OCI-LY7 (cell line): ENCODE data around the gene SSNA1. TPM values are rescaled to one million over a fixed set of nuclear protein-coding genes. Genes with fewer than 3 reads are reported as not detected.

Source experiments
- BruUV-seq: library from RNA; stranded (reverse); fragments of 400-500 nt; replicated peaks from 2 replicates; lab custom pipeline; 2021; lab: Mats Ljungman, UMichigan
- CTCF ChIA-PET: fragments of 300-600 bp; sonication (Branson Sonifier 250); formaldehyde crosslinking; loops from one replicate; lab custom pipeline; 2022; ENCODE audit warnings: antibody characterized with exemption; ENCODE audit not compliant: unreplicated experiment; lab: Charles Lee
- POLR2A ChIA-PET: fragments of 300-600 bp; sonication (Branson Sonifier 250); formaldehyde crosslinking; loops from one replicate; lab custom pipeline; 2022; ENCODE audit warnings: antibody characterized with exemption; lab: Charles Lee
- DNase-seq: peaks from one replicate; pipeline ENCODE4 v3.0.0-alpha.2; 2015; ENCODE audit warnings: low spot score
- H2AFZ ChIP-seq: fragments of 200-600 bp; sonication (generic), shearing (Covaris generic); 2 replicates; pipeline ENCODE4 v1.6.1; 2014; ENCODE audit warnings: mild to moderate bottlenecking, antibody characterized with exemption, low read length, moderate library complexity
- H3K27ac ChIP-seq: fragments of 200-600 bp; sonication (generic); 2 replicates; pipeline ENCODE4 v1.5.1; 2014; ENCODE audit warnings: mixed run types, low read depth, mild to moderate bottlenecking, moderate library complexity, low read length, inconsistent platforms; ENCODE audit not compliant: poor library complexity, severe bottlenecking
- H3K36me3 ChIP-seq: fragments of 200-600 bp; sonication (generic); 2 replicates; pipeline ENCODE4 v1.6.1; 2014; ENCODE audit warnings: mild to moderate bottlenecking, antibody characterized with exemption, low read length, moderate library complexity, mixed read lengths; ENCODE audit not compliant: insufficient read depth
- H3K4me1 ChIP-seq: fragments of 200-600 bp; sonication (generic); 2 replicates; pipeline ENCODE4 v1.5.1; 2014; ENCODE audit warnings: mild to moderate bottlenecking, low read length; ENCODE audit not compliant: insufficient read depth, poor library complexity, severe bottlenecking
- H3K4me2 ChIP-seq: fragments of 200-600 bp; sonication (generic); 2 replicates; pipeline ENCODE4 v1.6.1; 2014; ENCODE audit warnings: mild to moderate bottlenecking, low read length
- H3K4me3 ChIP-seq: fragments of 200-600 bp; sonication (generic); 2 replicates; pipeline ENCODE4 v1.5.1; 2014; ENCODE audit warnings: mild to moderate bottlenecking, low read depth, low read length; ENCODE audit not compliant: poor library complexity, severe bottlenecking
- H3K79me2 ChIP-seq: fragments of 200-600 bp; sonication (generic); 2 replicates; pipeline ENCODE4 v1.6.1; 2016; ENCODE audit warnings: low read depth, mild to moderate bottlenecking, low read length, moderate library complexity, mixed read lengths; ENCODE audit not compliant: insufficient read depth
- H3K9me2 ChIP-seq: fragments of 200-600 bp; sonication (generic); 2 replicates; pipeline ENCODE4 v1.6.1; 2016; ENCODE audit warnings: mild to moderate bottlenecking, low read length, mixed read lengths; ENCODE audit not compliant: insufficient read depth
- H3K9me3 ChIP-seq: fragments of 200-600 bp; sonication (generic); 2 replicates; pipeline ENCODE4 v1.6.1; 2014; ENCODE audit warnings: mild to moderate bottlenecking, mixed run types, low read length, mixed read lengths
- H4K20me1 ChIP-seq: fragments of 200-600 bp; sonication (generic); 2 replicates; pipeline ENCODE4 v1.6.1; 2014; ENCODE audit warnings: mild to moderate bottlenecking, antibody characterized with exemption, low read length, moderate library complexity, mixed read lengths; ENCODE audit not compliant: insufficient read depth
- EZH2phosphoT487 ChIP-seq: fragments of 200-600 bp; sonication (generic); IDR thresholded peaks from 2 replicates; pipeline ENCODE4 v1.6.1; 2018; ENCODE audit warnings: low read depth, borderline replicate concordance, mild to moderate bottlenecking, mixed run types, antibody characterized with exemption, low read length, moderate library complexity, mixed read lengths
- intact Hi-C: fragments of 100-400 bp; cut with micrococcal nuclease; formaldehyde crosslinking; loops from one replicate; pipeline ENCODE4 v1.10.0; 2022; ENCODE audit not compliant: unreplicated experiment
- total RNA-seq, 2 experiments: library from RNA; depleted of rRNA in 1 of 2; stranded (reverse); fragments of >200 nt in 1 of 2; shearing (Covaris generic) in 1 of 2; gene quantifications; 2 replicates each; pipeline ENCODE4 v1.2.3, GENCODE V29; 2014 to 2022
- TF ChIP-seq, protein P1 (sequence below): fragments of 200-600 bp; sonication (generic); conservative IDR thresholded peaks from 2 replicates; pipeline ENCODE4 v1.5.1; 2014; ENCODE audit warnings: mild to moderate bottlenecking, antibody characterized with exemption, low read length, moderate library complexity, mixed read lengths

The SSNA1 gene
- total RNA-seq, 2 experiments from 2014 or later, result 71.0 to 111 TPM

DNA sequence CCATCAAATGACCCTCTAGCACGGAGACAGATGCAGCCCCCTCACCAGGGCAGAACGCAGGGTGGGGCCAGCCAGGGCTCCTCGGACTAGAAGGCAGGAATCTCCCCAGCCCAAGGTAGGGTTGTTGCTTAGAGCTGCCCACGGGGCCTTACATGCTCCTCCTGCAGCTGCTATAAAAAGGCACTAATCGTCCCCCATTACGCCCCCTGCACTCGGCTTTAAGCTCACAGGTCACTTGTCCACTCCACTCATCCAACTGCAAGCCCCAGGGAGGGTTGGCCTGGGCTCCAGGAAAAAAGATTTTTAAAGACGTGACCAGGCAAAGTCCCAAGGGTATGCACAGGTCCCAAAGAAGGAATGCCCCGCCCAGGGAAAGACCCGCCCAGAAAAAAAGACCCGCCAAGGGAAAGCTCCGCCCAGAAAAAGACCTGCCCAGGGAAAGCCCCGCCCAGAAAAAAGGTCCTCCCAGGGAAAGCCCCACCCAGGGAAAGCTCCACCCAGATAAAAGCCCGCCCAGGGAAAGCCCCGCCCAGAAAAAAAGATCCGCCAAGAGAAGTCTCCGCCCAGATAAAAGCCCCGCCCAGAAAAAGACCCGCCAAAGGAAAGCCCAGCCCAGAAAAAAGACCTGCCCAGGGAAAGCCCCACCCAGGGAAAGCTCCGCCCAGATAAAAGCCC, 38.4 kb upstream of the SSNA1 start:
- Histone ChIP-seq H4K20me1 (no peaks in the 10 kb centered on the region), H3K36me3 (no peaks in the 10 kb centered on the region), H3K9me3 (no peaks in the 10 kb centered on the region), H3K79me2 (no peaks in the 10 kb centered on the region), H3K27ac (peak overlapping the region; percentile 42), H3K4me2 (peak overlapping the region; percentile 54), H3K4me3 (peak overlapping the region; percentile 39), H2AFZ (peak overlapping the region; percentile 48; the same call in 1 of the 2 replicates), H3K4me1 (peaks cover 17% of the 10 kb centered on the region), H3K9me2 (no peaks in the 10 kb centered on the region)
- DNase-seq, result peak; percentile 60
- ChIA-PET POLR2A (interaction anchor here (0.6 to 3.7 kb wide), 20 partner anchors 9 to 749 kb away, joined by 3 to 52 read pairs (median 5); partner anchors contain the start of gene SSNA1), CTCF (interaction anchor here (1.7 kb wide), 1 partner anchor 21 kb away, joined by 5 read pairs; no protein-coding TSS in a partner anchor)
- no peak for TF ChIP-seq EZH2phosphoT487
- TF ChIP-seq, protein P1, sequence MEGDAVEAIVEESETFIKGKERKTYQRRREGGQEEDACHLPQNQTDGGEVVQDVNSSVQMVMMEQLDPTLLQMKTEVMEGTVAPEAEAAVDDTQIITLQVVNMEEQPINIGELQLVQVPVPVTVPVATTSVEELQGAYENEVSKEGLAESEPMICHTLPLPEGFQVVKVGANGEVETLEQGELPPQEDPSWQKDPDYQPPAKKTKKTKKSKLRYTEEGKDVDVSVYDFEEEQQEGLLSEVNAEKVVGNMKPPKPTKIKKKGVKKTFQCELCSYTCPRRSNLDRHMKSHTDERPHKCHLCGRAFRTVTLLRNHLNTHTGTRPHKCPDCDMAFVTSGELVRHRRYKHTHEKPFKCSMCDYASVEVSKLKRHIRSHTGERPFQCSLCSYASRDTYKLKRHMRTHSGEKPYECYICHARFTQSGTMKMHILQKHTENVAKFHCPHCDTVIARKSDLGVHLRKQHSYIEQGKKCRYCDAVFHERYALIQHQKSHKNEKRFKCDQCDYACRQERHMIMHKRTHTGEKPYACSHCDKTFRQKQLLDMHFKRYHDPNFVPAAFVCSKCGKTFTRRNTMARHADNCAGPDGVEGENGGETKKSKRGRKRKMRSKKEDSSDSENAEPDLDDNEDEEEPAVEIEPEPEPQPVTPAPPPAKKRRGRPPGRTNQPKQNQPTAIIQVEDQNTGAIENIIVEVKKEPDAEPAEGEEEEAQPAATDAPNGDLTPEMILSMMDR, result no peak
- intact Hi-C loops, result loop anchor here (2.0 to 10.0 kb wide), 5 partner anchors 33 to 605 kb away; partner anchors contain the start of genes ANAPC2, MAN1B1, NOTCH1 and SSNA1
- BruUV-seq, result no TSS peak

DNA sequence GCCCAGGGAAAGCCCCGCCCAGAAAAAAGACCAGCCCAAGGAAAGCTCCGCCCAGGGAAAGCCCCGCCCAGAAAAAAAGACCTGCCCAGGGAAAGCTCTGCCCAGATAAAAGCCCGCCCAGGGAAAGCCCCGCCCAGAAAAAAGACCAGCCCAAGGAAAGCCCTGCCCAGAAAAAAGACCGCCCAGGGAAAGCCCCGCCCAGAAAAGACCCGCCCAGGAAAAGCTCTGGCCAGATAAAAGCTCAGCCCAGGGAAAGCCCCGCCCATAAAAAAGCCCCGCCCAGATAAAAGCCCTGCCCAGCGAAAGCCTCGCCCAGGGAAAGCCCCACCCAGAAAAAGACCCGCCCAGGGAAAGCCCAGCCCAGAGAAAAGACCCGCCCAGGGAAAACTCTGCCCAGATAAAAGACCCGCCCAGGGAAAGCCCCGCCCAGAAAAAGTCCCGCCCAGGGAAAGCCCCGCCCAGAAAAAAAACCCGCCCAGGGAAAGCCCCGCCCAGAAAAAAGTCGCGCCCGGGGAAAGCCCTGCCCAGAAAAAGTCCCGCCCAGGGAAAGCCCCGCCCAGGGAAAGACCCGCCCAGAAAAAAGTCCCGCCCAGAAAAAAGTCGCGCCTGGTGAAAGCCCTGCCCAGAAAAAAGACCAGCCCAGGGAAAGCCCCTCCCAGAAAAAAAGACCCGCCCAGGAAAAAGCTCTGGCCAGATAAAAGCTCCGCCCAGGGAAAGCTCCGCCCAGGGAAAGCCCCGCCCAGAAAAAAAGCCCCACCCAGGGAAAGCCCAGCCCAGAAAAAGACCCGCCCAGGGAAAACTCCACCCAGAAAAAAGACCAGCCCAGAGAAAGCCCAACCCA, 37.6 kb upstream of the SSNA1 start:
- intact Hi-C loops, result loop anchor here (1.0 to 10.0 kb wide), 6 partner anchors 22 to 606 kb away; partner anchors contain the start of genes ANAPC2, MAN1B1, NOTCH1 and SSNA1
- Histone ChIP-seq H2AFZ (no peak overlapping the region), H3K4me3 (peak overlapping the region; percentile 40), H3K79me2 (no peaks in the 10 kb centered on the region), H3K4me2 (peak overlapping the region; percentile 55), H4K20me1 (no peaks in the 10 kb centered on the region), H3K4me1 (peaks cover 17% of the 10 kb centered on the region), H3K9me3 (no peaks in the 10 kb centered on the region), H3K36me3 (no peaks in the 10 kb centered on the region), H3K9me2 (no peaks in the 10 kb centered on the region), H3K27ac (peak overlapping the region; percentile 42)
- ChIA-PET CTCF (interaction anchor here (1.7 kb wide), 1 partner anchor 21 kb away, joined by 5 read pairs; no protein-coding TSS in a partner anchor), POLR2A (interaction anchor here (0.6 to 3.7 kb wide), 28 partner anchors 8 to 748 kb away, joined by 3 to 52 read pairs (median 5); partner anchors contain the start of gene SSNA1)
- no TSS peak for BruUV-seq
- TF ChIP-seq, protein P1, result no peak
- no peak for TF ChIP-seq EZH2phosphoT487
- peak; percentile 95 for DNase-seq
